Caco-2 (cell line): ENCODE measurements around the gene SDF4. TPM values are rescaled to one million over a fixed set of nuclear protein-coding genes. Genes with fewer than 3 reads are reported as not detected.

Experiments used
- BruUV-seq: library from RNA; stranded (reverse); fragments of 400-500 nt; replicated peaks from 2 replicates; lab custom pipeline; 2021; lab: Mats Ljungman, UMichigan
- CTCF ChIA-PET: fragments of 300-600 bp; sonication (Branson Sonifier 250); formaldehyde crosslinking; loops from one replicate; lab custom pipeline; 2022; ENCODE audit warnings: antibody characterized with exemption; lab: Charles Lee
- POLR2A ChIA-PET: fragments of 300-600 bp; sonication (Branson Sonifier 250); formaldehyde crosslinking; loops from one replicate; lab custom pipeline; 2022; ENCODE audit warnings: antibody characterized with exemption; lab: Charles Lee
- DNase-seq, 2 experiments: peaks; one replicate each; pipeline versions ENCODE4 v3.0.0 to v3.0.0-alpha.2; 2020 to 2022
- H3K27me3 ChIP-seq: replicated peaks from 2 replicates; pipeline ENCODE4 v1.6.0; 2011; ENCODE audit warnings: low read length; ENCODE audit not compliant: control insufficient read depth, insufficient read depth
- H3K36me3 ChIP-seq: 2 replicates; pipeline ENCODE4 v1.5.1; 2011; ENCODE audit warnings: low read length; ENCODE audit not compliant: control insufficient read depth, insufficient read depth
- H3K4me1 ChIP-seq: fragments of 250-450 bp; sonication (Bioruptor Pico); 2 replicates; pipeline ENCODE4 v1.5.1; 2020; ENCODE audit warnings: mild to moderate bottlenecking
- H3K4me3 ChIP-seq: 2 replicates; pipeline ENCODE4 v1.5.1; 2011; ENCODE audit warnings: low read depth, mild to moderate bottlenecking, control low read depth, low read length
- H3K9me3 ChIP-seq: fragments of 250-450 bp; sonication (Bioruptor Pico); 2 replicates; pipeline ENCODE4 v1.5.1; 2020; ENCODE audit warnings: mild to moderate bottlenecking, moderate library complexity
- H3K27ac Mint-ChIP-seq: one replicate; pipeline ENCODE4 v1.8.0; 2022; ENCODE audit warnings: mixed read lengths; ENCODE audit not compliant: unreplicated experiment
- H3K27me3 Mint-ChIP-seq: one replicate; pipeline ENCODE4 v1.8.0; 2022; ENCODE audit warnings: mixed read lengths; ENCODE audit not compliant: insufficient read depth, unreplicated experiment
- H3K36me3 Mint-ChIP-seq: one replicate; pipeline ENCODE4 v1.8.0; 2022; ENCODE audit warnings: mild to moderate bottlenecking, mixed read lengths; ENCODE audit not compliant: insufficient read depth, unreplicated experiment
- H3K4me1 Mint-ChIP-seq: one replicate; pipeline ENCODE4 v1.8.0; 2022; ENCODE audit warnings: low read depth, mixed read lengths; ENCODE audit not compliant: unreplicated experiment
- H3K4me3 Mint-ChIP-seq: one replicate; pipeline ENCODE4 v1.8.0; 2022; ENCODE audit warnings: mild to moderate bottlenecking, moderate library complexity, mixed read lengths; ENCODE audit not compliant: unreplicated experiment
- H3K9me3 Mint-ChIP-seq: one replicate; pipeline ENCODE4 v1.8.0; 2022; ENCODE audit warnings: mixed read lengths; ENCODE audit not compliant: unreplicated experiment
- intact Hi-C: fragments of 100-400 bp; cut with micrococcal nuclease; formaldehyde crosslinking; loops from one replicate; pipeline ENCODE4 v1.10.0; 2022; ENCODE audit not compliant: unreplicated experiment
- total RNA-seq: library from RNA; stranded (reverse); gene quantifications from 2 replicates; pipeline ENCODE4 v1.2.3, GENCODE V29; 2022
- TF ChIP-seq, protein P1 (sequence below), 2 experiments: fragments of 200-600 bp in 1 of 2; IDR thresholded peaks; 1 replicate in 1 of 2; 2 replicates in 1 of 2; pipeline versions ENCODE4 v1.5.1 to v1.8.0; 2011 to 2022; ENCODE audit warnings: antibody characterized with exemption in 1 of 2, control low read depth in 1 of 2, inconsistent platforms in 1 of 2, low read depth in 1 of 2, low read length in 1 of 2, mild to moderate bottlenecking in 1 of 2, moderate library complexity in 1 of 2; ENCODE audit not compliant: insufficient read depth in 1 of 2, severe bottlenecking in 1 of 2, unreplicated experiment in 1 of 2

SDF4 gene
- total RNA-seq, 1 experiment from 2014 or later = 140 TPM

DNA sequence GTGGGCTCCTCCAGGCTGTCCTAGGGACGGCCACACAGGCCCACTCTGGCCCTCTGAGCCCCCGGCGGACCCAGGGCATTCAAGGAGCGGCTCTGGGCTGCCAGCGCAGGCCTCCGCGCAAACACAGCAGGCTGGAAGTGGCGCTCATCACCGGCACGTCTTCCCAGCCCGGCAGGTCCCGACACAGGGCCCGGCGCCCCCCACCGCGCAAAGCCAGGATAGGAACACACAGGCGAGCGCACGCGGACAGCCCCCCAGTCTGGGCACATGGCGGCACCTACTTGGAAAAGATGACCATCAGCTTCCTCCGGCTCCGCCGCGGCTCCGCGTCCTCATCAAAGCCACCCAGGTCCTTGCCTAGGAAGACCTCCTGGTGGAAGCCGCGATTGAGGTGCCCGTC lies 3.6 kb downstream of the SDF4 start:
- TF ChIP-seq, protein P1, sequence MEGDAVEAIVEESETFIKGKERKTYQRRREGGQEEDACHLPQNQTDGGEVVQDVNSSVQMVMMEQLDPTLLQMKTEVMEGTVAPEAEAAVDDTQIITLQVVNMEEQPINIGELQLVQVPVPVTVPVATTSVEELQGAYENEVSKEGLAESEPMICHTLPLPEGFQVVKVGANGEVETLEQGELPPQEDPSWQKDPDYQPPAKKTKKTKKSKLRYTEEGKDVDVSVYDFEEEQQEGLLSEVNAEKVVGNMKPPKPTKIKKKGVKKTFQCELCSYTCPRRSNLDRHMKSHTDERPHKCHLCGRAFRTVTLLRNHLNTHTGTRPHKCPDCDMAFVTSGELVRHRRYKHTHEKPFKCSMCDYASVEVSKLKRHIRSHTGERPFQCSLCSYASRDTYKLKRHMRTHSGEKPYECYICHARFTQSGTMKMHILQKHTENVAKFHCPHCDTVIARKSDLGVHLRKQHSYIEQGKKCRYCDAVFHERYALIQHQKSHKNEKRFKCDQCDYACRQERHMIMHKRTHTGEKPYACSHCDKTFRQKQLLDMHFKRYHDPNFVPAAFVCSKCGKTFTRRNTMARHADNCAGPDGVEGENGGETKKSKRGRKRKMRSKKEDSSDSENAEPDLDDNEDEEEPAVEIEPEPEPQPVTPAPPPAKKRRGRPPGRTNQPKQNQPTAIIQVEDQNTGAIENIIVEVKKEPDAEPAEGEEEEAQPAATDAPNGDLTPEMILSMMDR (IDR thresholded peaks at IDR 0.05; ENCODE audit: insufficient read depth in 1 of 2, low read depth in 1 of 2, low read length in 1 of 2, severe bottlenecking in 1 of 2, unreplicated experiment in 1 of 2) = no peak
- H3K4me3 ChIP-seq = no peak overlapping the region
- H3K27ac Mint-ChIP-seq = no peak overlapping the region
- H3K4me1 Mint-ChIP-seq = peaks cover 6% of the 10 kb centered on the region
- H3K4me3 Mint-ChIP-seq = no peak overlapping the region
- peaks cover 2% of the 10 kb centered on the region; the same call in 1 of the 2 replicates for H3K36me3 ChIP-seq
- H3K9me3 ChIP-seq = no peaks in the 10 kb centered on the region
- POLR2A ChIA-PET = no interaction called here
- H3K27me3 ChIP-seq = no peaks in the 10 kb centered on the region
- H3K36me3 Mint-ChIP-seq = peaks cover 46% of the 10 kb centered on the region
- peaks cover 6% of the 10 kb centered on the region for H3K4me1 ChIP-seq
- H3K27me3 Mint-ChIP-seq = no peaks in the 10 kb centered on the region
- no peak for DNase-seq
- BruUV-seq = no TSS peak
- intact Hi-C loops = no loop called here
- CTCF ChIA-PET = no interaction called here
- no peaks in the 10 kb centered on the region for H3K9me3 Mint-ChIP-seq

DNA sequence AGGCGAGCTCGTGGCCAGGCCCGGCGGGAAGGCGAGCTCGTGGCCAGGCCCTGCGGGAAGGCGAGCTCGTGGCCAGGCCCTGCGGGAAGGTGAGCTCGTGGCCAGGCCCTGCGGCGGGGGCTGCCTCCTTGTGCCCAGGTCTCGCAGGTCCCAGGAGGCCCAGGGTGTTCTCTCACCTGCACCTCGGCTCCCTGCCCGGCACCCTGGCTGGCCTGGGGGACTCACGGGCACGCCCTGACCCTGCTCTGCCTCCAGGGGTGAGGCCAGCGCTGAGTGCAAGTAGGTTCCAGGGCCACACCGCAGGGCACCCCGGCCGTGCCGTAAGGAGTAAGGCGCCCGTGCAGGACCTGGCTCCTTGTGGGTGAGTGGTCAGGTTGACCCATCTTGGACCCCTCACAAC lies 4.4 kb downstream of the SDF4 start:
- ChIA-PET POLR2A (no interaction called here), CTCF (no interaction called here)
- Mint-ChIP-seq H3K36me3 (peaks cover 51% of the 10 kb centered on the region), H3K9me3 (no peaks in the 10 kb centered on the region), H3K4me1 (peaks cover 6% of the 10 kb centered on the region), H3K27me3 (no peaks in the 10 kb centered on the region), H3K27ac (no peak overlapping the region), H3K4me3 (no peak overlapping the region)
- H3K4me1 ChIP-seq = no peaks in the 10 kb centered on the region
- H3K27me3 ChIP-seq = no peaks in the 10 kb centered on the region
- TF ChIP-seq, protein P1 (IDR thresholded peaks at IDR 0.05; ENCODE audit: insufficient read depth in 1 of 2, low read depth in 1 of 2, low read length in 1 of 2, severe bottlenecking in 1 of 2, unreplicated experiment in 1 of 2) = no peak
- H3K9me3 ChIP-seq = no peaks in the 10 kb centered on the region
- H3K36me3 ChIP-seq = peaks cover 3% of the 10 kb centered on the region; the same call in 1 of the 2 replicates
- no TSS peak for BruUV-seq
- H3K4me3 ChIP-seq = no peak overlapping the region
- intact Hi-C loops = no loop called here
- no peak for DNase-seq

DNA sequence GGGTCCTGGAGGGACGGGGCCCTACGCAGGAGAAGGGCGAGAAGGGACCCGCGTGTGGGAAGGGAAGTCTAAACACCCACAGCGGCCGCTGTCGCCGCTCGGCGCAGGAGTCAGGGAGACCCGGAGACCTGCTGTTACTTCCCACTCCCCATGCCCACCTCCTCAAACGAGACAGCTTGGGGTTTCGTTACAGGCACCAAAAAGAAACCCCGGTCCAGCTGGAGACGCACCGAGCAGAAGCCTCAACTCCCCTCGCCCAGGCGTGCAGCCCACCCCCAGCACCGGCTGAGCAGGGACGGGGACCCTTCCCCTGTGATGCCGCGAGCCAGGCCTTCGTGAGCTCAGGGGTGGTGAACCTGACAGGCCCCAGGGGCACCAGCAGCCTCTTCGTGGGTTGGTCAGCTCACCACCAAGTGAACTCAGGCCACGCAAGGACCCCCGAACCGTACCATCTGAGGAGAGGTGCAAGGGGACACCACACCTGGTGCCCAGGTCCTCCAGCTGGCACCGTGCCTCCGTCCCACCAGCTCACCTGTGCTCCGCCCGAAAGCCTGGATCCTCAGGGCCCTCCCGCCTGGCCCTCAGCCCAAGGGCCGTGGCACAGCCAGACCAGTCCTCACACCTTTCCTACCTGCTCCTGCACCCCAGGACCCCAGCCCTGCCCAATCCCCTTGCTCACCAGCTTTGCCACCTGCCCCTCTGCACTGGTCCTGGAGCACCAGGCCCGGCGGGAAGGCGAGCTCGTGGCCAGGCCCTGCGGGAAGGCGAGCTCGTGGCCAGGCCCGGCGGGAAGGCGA lies 5.0 kb downstream of the SDF4 start:
- no TSS peak for BruUV-seq
- CTCF ChIA-PET = no interaction called here
- H3K36me3 Mint-ChIP-seq = peaks cover 51% of the 10 kb centered on the region
- no peaks in the 10 kb centered on the region for H3K9me3 Mint-ChIP-seq
- intact Hi-C loops = no loop called here
- TF ChIP-seq, protein P1 (IDR thresholded peaks at IDR 0.05; ENCODE audit: insufficient read depth in 1 of 2, low read depth in 1 of 2, low read length in 1 of 2, severe bottlenecking in 1 of 2, unreplicated experiment in 1 of 2) = no peak
- no peak overlapping the region for H3K27ac Mint-ChIP-seq
- Histone ChIP-seq H3K9me3 (no peaks in the 10 kb centered on the region), H3K4me3 (no peak overlapping the region), H3K4me1 (no peaks in the 10 kb centered on the region), H3K36me3 (peaks cover 3% of the 10 kb centered on the region; the same call in 1 of the 2 replicates), H3K27me3 (no peaks in the 10 kb centered on the region)
- no peak for DNase-seq
- no peak overlapping the region for H3K4me3 Mint-ChIP-seq
- peaks cover 6% of the 10 kb centered on the region for H3K4me1 Mint-ChIP-seq
- no peaks in the 10 kb centered on the region for H3K27me3 Mint-ChIP-seq
- POLR2A ChIA-PET = no interaction called here
